Mucosa of descending colon (tissue), 3 donors: ENCODE results near the gene ING1. TPM values are rescaled to one million over a fixed set of nuclear protein-coding genes. Genes with fewer than 3 reads are reported as not detected.

Experiments
- ATAC-seq: fragments of 200-7000 bp; cut with Tn5 transposase; one replicate; pipeline ENCODE4 v1.9.1; 2020; ENCODE audit warnings: mild to moderate bottlenecking, moderate library complexity
- DNase-seq, 3 donors: peaks; one replicate each; pipeline ENCODE4 v3.0.0-alpha.2; 2020
- H3K36me3 ChIP-seq: fragments of 200-600 bp; one replicate; pipeline ENCODE4 v1.8.0; 2021; ENCODE audit warnings: low read depth, mild to moderate bottlenecking
- H3K4me1 ChIP-seq: fragments of 200-600 bp; one replicate; pipeline ENCODE4 v1.8.0; 2021; ENCODE audit warnings: low read depth, mild to moderate bottlenecking
- H3K4me3 ChIP-seq: fragments of 200-600 bp; one replicate; pipeline ENCODE4 v1.8.0; 2021; ENCODE audit warnings: mild to moderate bottlenecking
- H3K9me3 ChIP-seq: fragments of 200-600 bp; one replicate; pipeline ENCODE4 v1.8.0; 2021; ENCODE audit warnings: mild to moderate bottlenecking
- CTCF ChIP-seq: fragments of 200-600 bp; IDR thresholded peaks from one replicate; pipeline ENCODE4 v1.8.0; 2022; ENCODE audit warnings: antibody characterized with exemption, mild to moderate bottlenecking
- intact Hi-C, 2 donors: fragments of 100-400 bp; cut with DNase I in 1 of 2; cut with micrococcal nuclease in 1 of 2; formaldehyde crosslinking; loops; one replicate each; pipeline versions ENCODE4 v1.11.0 to v1.11.1; 2022; cut with DNase I, micrococcal nuclease
- total RNA-seq, 3 donors: library from RNA; stranded (reverse); fragmentation: NEBNext Ultra II Directional in 2 of 3; extraction: Animal tissue kit (Norgen Biotek cat#: 25700) in 2 of 3; gene quantifications; one replicate each; pipeline versions ENCODE4 v1.2.1 to v1.2.4, GENCODE V29; 2021 to 2023
- donor health status: DM: no; HTN: no; CAD: no; lungs with moderate emphysema.
- donor health status: DM: no; HTN: no; CAD: no.
- donor health status: DM: no; HTN: yes; CAD: no.

The ING1 gene
- total RNA-seq, 3 donors from 2014 or later, result 11.8 to 18.0 (median 13.8) TPM

- no peak for TF ChIP-seq CTCF
- intact Hi-C loops, result no loop called here
- H3K9me3 ChIP-seq, result no peaks in the 10 kb centered on the region
- DNase-seq (no peak), ATAC-seq (no peak)
- no peak overlapping the region for H3K4me3 ChIP-seq
- H3K4me1 ChIP-seq, result no peaks in the 10 kb centered on the region
- H3K36me3 ChIP-seq, result no peaks in the 10 kb centered on the region
Observed at GRCh38 chr13:110681868-110682550, 31.5 kb upstream of the ING1 start.

- no peaks in the 10 kb centered on the region for H3K9me3 ChIP-seq
- no peaks in the 10 kb centered on the region for H3K36me3 ChIP-seq
- no peak overlapping the region for H3K4me3 ChIP-seq
- TF ChIP-seq CTCF, result no peak
- intact Hi-C loops, result no loop called here
- ATAC-seq (no peak), DNase-seq (no peak)
- H3K4me1 ChIP-seq, result no peaks in the 10 kb centered on the region
Observed at GRCh38 chr13:110682746-110683145, 30.8 kb upstream of the ING1 start.

- H3K4me1 ChIP-seq, result no peaks in the 10 kb centered on the region
- DNase-seq, result peak in 1 of 3 donors; percentile 18
- H3K9me3 ChIP-seq, result no peaks in the 10 kb centered on the region
- no peak for TF ChIP-seq CTCF
- H3K4me3 ChIP-seq, result no peak overlapping the region
- intact Hi-C loops, result no loop called here
- no peaks in the 10 kb centered on the region for H3K36me3 ChIP-seq
- ATAC-seq, result peak; percentile 35
Observed at GRCh38 chr13:110683203-110683883, 30.2 kb upstream of the ING1 start.

GRCh38 chr13:110683921-110684320 lies 29.6 kb upstream of the ING1 start:
- intact Hi-C loops, result no loop called here
- no peaks in the 10 kb centered on the region for H3K9me3 ChIP-seq

GRCh38 chr13:110684388-110685056 lies 29.0 kb upstream of the ING1 start:
- H3K9me3 ChIP-seq, result no peaks in the 10 kb centered on the region
- ATAC-seq, result no peak
- intact Hi-C loops, result no loop called here
- no peaks in the 10 kb centered on the region for H3K36me3 ChIP-seq
- no peaks in the 10 kb centered on the region for H3K4me1 ChIP-seq
- no peak overlapping the region for H3K4me3 ChIP-seq
- no peak for DNase-seq
- TF ChIP-seq CTCF, result no peak

More at GRCh38 chr13:110683921-110684320, 29.6 kb upstream of the ING1 start:
- Histone ChIP-seq H3K36me3 (no peaks in the 10 kb centered on the region), H3K4me1 (no peaks in the 10 kb centered on the region), H3K4me3 (no peak overlapping the region)
- ATAC-seq (no peak), DNase-seq (no peak)
- no peak for TF ChIP-seq CTCF
